ENCODE data around the gene BHLHE40. TPM values are rescaled to one million over a fixed set of nuclear protein-coding genes. Genes with fewer than 3 reads are reported as not detected.
A peak's percentile ranks its signal among the peaks of the same experiment; 100 is the strongest.

The BHLHE40 gene
- total RNA-seq (2021) (3.0 and 3.5 TPM in 2 replicates), Bru-seq, nascent RNA (percentile 46 among the genes with signal in this experiment), BruChase-seq, experiment 1, labeled RNA remaining after a 2-hour chase (percentile 43 among the genes with signal in this experiment), BruChase-seq, experiment 2, labeled RNA remaining after a 6-hour chase (percentile 45 among the genes with signal in this experiment)
- long read RNA-seq, transcript BHLHE40-201 (5 exons, 3,473 nt), result major isoform, 5 of 7 reads
- long read RNA-seq, partial matches to known transcripts, result 2 of 7 reads
- long read RNA-seq, other reads (novel, unspliced or antisense), result 0 of 7 reads

DNA sequence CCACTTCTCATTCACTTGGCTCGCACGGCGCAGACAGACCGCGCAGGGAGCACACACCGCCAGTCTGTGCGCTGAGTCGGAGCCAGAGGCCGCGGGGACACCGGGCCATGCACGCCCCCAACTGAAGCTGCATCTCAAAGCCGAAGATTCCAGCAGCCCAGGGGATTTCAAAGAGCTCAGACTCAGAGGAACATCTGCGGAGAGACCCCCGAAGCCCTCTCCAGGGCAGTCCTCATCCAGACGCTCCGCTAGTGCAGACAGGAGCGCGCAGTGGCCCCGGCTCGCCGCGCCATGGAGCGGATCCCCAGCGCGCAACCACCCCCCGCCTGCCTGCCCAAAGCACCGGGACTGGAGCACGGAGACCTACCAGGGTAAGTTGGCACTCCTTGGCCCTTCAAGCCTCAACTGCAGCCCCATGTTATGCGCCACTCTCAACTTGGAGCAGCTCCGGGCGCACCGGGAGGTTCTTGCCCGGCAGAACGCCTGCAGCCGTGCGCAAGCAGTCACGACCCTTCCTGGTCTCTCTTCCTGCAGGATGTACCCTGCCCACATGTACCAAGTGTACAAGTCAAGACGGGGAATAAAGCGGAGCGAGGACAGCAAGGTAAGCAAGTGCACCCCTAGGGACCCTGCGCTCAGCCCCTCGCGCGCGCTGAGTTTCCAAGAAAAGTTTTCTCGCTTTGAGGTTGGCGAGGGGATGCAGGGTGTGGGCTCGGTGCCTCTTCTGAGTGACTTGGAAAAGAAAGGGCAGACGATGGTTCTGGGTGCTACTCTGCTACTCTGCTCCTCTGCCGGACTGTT is at the start of gene BHLHE40:
Gene BHLHE40 (plus strand): TSS at position 10 of the 801 bp plus-strand sequence. CDS start 282 bp downstream, at position 292.
- H3K27me3 ChIP-seq (replicated peaks; ENCODE audit: insufficient read depth, low read depth, low read length, poor library complexity), result no peaks in the 10 kb centered on the region
- no peaks in the 10 kb centered on the region for H3K9me3 ChIP-seq (ENCODE audit: low read depth, low read length, poor library complexity, severe bottlenecking)
- ChIA-PET POLR2A (ENCODE audit: low non-redundant PET) (interaction anchor here (0.6 kb wide), 1 partner anchor 28 kb away, joined by 3 read pairs; no protein-coding TSS in a partner anchor), CTCF (interaction anchor here (0.8 to 1.1 kb wide), 3 partner anchors 37 to 268 kb away, joined by 3 to 4 read pairs (median 3); no protein-coding TSS in a partner anchor)
- intact Hi-C loops (cut with micrococcal nuclease; ENCODE audit: unreplicated experiment), result loop anchor here (5.0 kb wide), 1 partner anchor 267 kb away; no protein-coding TSS in a partner anchor
- peaks cover 4% of the 10 kb centered on the region for H3K36me3 ChIP-seq (ENCODE audit: insufficient read depth, low read length, poor library complexity, severe bottlenecking)
- H3K4me3 ChIP-seq (ENCODE audit: low read depth, low read length, poor library complexity, severe bottlenecking), result peak within 1 kb of the TSS; percentile 63
- no peak for TF ChIP-seq EZH2 (IDR thresholded peaks at IDR 0.05; ENCODE audit: borderline replicate concordance, low read depth, low read length, poor library complexity, severe bottlenecking)
- TF ChIP-seq, protein P1, sequence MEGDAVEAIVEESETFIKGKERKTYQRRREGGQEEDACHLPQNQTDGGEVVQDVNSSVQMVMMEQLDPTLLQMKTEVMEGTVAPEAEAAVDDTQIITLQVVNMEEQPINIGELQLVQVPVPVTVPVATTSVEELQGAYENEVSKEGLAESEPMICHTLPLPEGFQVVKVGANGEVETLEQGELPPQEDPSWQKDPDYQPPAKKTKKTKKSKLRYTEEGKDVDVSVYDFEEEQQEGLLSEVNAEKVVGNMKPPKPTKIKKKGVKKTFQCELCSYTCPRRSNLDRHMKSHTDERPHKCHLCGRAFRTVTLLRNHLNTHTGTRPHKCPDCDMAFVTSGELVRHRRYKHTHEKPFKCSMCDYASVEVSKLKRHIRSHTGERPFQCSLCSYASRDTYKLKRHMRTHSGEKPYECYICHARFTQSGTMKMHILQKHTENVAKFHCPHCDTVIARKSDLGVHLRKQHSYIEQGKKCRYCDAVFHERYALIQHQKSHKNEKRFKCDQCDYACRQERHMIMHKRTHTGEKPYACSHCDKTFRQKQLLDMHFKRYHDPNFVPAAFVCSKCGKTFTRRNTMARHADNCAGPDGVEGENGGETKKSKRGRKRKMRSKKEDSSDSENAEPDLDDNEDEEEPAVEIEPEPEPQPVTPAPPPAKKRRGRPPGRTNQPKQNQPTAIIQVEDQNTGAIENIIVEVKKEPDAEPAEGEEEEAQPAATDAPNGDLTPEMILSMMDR (conservative IDR thresholded peaks at IDR 0.05; ENCODE audit: low read depth, low read length), result no peak
- peak; percentile 44 for DNase-seq (ENCODE audit: low spot score)
- BruUV-seq (replicated peaks), result TSS peak; percentile 35
- H3K4me1 ChIP-seq (ENCODE audit: insufficient read depth, low read length, poor library complexity, severe bottlenecking), result peaks cover 30% of the 10 kb centered on the region
- peak within 1 kb of the TSS; percentile 69 for H3K27ac ChIP-seq (ENCODE audit: low read depth, low read length, poor library complexity, severe bottlenecking)

DNA sequence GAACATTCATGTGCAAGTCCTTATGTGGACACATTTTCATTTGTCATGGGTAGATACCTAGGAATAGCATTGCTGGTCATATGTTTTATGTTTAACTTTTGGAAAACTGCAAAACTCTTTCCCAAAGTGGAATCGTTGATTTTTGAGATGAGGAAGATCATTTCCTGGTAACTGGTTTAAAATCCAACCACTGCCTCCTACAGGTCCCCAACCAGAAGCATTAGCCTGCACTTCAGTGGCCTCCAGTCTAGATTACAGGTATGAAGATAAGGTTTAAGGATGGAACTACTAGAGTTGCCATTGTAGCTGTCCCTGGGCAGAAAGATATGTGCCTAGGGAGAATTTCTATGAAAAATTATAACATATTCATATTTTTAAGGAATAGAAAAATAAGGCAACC is 48.7 kb upstream of the BHLHE40 start:
- H3K4me3 ChIP-seq (ENCODE audit: low read depth, low read length, poor library complexity, severe bottlenecking), result no peak overlapping the region
- H3K9me3 ChIP-seq (ENCODE audit: low read depth, low read length, poor library complexity, severe bottlenecking), result no peaks in the 10 kb centered on the region
- POLR2A ChIA-PET (ENCODE audit: low non-redundant PET), result no interaction called here
- TF ChIP-seq, protein P1 (conservative IDR thresholded peaks at IDR 0.05; ENCODE audit: low read depth, low read length), result no peak
- TF ChIP-seq EZH2 (IDR thresholded peaks at IDR 0.05; ENCODE audit: borderline replicate concordance, low read depth, low read length, poor library complexity, severe bottlenecking), result no peak
- DNase-seq (ENCODE audit: low spot score), result no peak
- intact Hi-C loops (cut with micrococcal nuclease; ENCODE audit: unreplicated experiment), result no loop called here
- H3K27ac ChIP-seq (ENCODE audit: low read depth, low read length, poor library complexity, severe bottlenecking), result no peak overlapping the region
- no peaks in the 10 kb centered on the region for H3K27me3 ChIP-seq (replicated peaks; ENCODE audit: insufficient read depth, low read depth, low read length, poor library complexity)
- CTCF ChIA-PET, result no interaction called here
- BruUV-seq (replicated peaks), result no TSS peak
- H3K36me3 ChIP-seq (ENCODE audit: insufficient read depth, low read length, poor library complexity, severe bottlenecking), result no peaks in the 10 kb centered on the region
- H3K4me1 ChIP-seq (ENCODE audit: insufficient read depth, low read length, poor library complexity, severe bottlenecking), result no peaks in the 10 kb centered on the region

DNA sequence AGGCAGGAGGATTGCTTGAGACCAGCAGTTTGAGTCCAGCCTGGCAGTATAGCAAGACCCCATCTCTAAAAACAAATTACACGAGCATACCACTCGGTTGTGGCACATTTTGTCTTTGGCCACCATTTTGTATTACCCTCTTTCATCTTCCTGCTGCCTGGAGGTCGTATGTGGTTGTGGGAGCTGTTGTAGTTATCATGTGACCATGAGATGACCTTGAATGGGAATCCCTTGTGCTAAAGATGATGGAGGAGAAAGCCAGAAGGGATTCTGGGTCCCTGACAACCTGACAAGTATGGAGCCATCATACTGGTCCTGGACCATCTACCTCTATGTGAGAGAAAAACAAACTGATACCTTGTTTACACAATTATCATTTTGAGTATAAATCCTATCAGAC is 45.2 kb upstream of the BHLHE40 start:
- no peaks in the 10 kb centered on the region for H3K9me3 ChIP-seq (ENCODE audit: low read depth, low read length, poor library complexity, severe bottlenecking)
- CTCF ChIA-PET, result no interaction called here
- POLR2A ChIA-PET (ENCODE audit: low non-redundant PET), result no interaction called here

More for the DNA sequence above, 45.2 kb upstream of the BHLHE40 start:
- Histone ChIP-seq H3K4me1 (ENCODE audit: insufficient read depth, low read length, poor library complexity, severe bottlenecking) (no peaks in the 10 kb centered on the region), H3K36me3 (ENCODE audit: insufficient read depth, low read length, poor library complexity, severe bottlenecking) (no peaks in the 10 kb centered on the region), H3K27ac (ENCODE audit: low read depth, low read length, poor library complexity, severe bottlenecking) (no peak overlapping the region), H3K4me3 (ENCODE audit: low read depth, low read length, poor library complexity, severe bottlenecking) (no peak overlapping the region), H3K27me3 (replicated peaks; ENCODE audit: insufficient read depth, low read depth, low read length, poor library complexity) (no peaks in the 10 kb centered on the region)
- intact Hi-C loops (cut with micrococcal nuclease; ENCODE audit: unreplicated experiment), result no loop called here
- TF ChIP-seq, protein P1 (conservative IDR thresholded peaks at IDR 0.05; ENCODE audit: low read depth, low read length), result no peak
- TF ChIP-seq EZH2 (IDR thresholded peaks at IDR 0.05; ENCODE audit: borderline replicate concordance, low read depth, low read length, poor library complexity, severe bottlenecking), result no peak
- DNase-seq (ENCODE audit: low spot score), result no peak
- no TSS peak for BruUV-seq (replicated peaks)
